COLO668 (cell line): ENCODE results near the gene BCAN.
A peak's percentile ranks its signal among the peaks of the same experiment; 100 is the strongest.

Experiments used
- DNase-seq: peaks from one replicate; lab custom pipeline; 2025; ENCODE audit not compliant: unreplicated experiment; lab: John Stamatoyannopoulos, UW

Gene BCAN

GRCh38 chr1:156659661-156659987 lies 17.7 kb downstream of the BCAN start:
- no peak for DNase-seq

GRCh38 chr1:156659988-156660751 lies 18.3 kb downstream of the BCAN start:
- DNase-seq = peak; percentile 99

DNA sequence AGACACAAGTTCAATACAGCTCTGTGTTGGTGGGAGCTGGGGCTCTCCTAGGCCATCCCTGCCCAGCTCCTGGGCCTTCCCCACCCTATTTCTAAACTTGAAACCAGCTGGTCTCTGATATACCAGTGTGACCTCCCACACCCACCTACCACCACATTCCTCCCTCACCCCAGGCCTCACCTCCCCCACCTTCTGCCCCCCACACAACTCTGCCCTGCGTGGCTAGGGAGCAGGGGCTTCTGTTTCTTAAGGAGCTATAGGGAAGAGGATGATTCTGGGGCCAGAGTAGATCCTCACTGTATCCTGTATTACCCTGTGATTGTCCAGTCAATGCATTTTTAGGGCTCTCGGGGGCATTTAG lies 18.8 kb downstream of the BCAN start:
- DNase-seq = no peak

GRCh38 chr1:156662005-156662799 lies 20.3 kb downstream of the BCAN start:
- DNase-seq = no peak

GRCh38 chr1:156662800-156663055 lies 20.8 kb downstream of the BCAN start:
- no peak for DNase-seq

- DNase-seq = peak; percentile 42
These were observed 21.3 kb downstream of the BCAN start for GRCh38 chr1:156663178-156663577.

GRCh38 chr1:156664046-156664766 lies 22.3 kb downstream of the BCAN start:
- peak; percentile 46 for DNase-seq

DNA sequence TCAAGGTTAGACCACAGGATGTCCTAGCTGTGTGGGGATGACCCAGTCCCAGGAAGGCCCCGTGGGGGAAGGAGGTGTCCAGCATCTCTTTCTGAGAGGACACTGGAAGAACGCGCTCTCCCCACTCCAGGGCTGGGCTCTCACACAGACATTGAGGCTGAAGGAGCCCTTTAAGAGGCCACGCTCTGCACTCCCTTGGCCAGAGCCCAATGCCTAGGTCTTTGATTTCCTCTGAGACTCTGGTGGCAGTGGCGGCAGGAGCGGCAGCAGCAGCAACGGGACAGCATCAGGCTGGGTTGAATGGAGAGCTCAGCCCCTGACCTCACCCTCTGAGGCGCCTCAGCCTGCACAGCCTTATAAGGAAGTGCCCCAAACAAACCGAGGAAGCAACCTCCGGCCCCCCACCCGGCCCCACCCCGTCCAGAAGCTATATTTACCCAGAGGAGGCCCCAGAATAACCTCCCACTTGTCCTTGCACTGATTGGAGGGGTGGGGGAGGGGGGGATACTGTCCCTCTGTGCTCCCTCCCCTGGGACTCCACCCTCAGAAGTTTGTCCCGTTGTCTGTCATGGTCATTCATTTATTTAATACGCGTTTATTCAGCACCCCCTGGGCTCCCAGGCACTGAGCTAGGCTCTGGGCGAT lies 23.0 kb downstream of the BCAN start:
- DNase-seq = no peak

DNA sequence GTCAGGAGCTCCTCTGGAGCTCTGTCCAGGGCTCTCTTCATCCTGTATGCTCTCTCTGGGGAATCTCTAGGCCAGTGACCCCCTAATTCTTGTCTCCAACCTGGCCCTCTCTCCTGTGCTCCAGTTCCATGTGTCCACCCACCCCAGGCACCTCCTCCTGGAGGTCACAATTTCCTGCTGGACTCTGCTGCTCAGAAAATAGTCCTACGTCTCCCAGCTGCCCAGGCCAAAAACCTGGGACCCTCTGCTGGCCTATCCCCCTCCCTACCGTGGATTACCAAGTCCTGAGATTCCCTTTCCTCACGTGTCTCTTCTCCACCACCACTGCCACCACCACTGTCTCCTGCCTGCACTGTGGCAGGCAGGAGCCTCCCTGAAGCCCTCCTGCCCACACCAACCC lies 23.6 kb downstream of the BCAN start:
- no peak for DNase-seq

DNA sequence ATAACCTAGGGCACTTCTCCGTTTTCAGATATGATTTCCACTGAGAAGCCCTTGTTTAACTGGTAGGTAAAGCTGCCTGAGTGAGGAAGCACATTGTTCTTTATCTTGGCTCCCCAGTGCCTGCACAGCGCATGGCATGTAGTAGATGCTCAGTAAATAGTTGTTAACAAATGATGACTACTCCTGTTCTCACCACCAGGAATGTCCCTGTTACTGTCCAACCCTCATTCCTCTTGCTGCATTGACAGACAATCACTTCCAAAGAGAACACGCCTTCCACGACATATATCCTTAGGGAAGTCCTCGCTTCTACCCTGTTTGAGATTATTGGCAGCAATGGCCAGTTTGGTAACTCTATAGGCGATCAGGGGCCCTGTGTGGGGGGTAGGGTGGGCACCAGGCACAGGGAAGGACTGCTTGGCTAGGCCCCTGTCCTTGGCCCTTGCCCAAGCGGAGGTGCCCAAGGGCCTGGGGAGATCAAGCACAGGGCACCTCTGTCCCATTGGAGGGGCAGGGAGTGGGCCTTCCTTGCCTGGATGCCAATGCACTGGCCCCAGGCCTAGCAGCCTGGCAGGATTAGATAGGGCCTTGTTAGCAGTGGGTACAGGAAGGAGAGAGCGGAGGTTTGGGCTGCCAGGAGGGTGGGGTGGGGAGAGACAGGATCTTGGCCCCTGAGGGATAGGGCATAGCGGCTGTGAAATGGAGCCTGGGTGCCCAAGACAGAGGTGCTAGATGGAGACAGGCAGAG lies 25.1 kb downstream of the BCAN start:
- no peak for DNase-seq

GRCh38 chr1:156667610-156667967 lies 25.7 kb downstream of the BCAN start:
- no peak for DNase-seq

GRCh38 chr1:156667968-156668709 lies 26.2 kb downstream of the BCAN start:
- DNase-seq = no peak

GRCh38 chr1:156668801-156669637 lies 27.1 kb downstream of the BCAN start:
- DNase-seq = no peak

DNA sequence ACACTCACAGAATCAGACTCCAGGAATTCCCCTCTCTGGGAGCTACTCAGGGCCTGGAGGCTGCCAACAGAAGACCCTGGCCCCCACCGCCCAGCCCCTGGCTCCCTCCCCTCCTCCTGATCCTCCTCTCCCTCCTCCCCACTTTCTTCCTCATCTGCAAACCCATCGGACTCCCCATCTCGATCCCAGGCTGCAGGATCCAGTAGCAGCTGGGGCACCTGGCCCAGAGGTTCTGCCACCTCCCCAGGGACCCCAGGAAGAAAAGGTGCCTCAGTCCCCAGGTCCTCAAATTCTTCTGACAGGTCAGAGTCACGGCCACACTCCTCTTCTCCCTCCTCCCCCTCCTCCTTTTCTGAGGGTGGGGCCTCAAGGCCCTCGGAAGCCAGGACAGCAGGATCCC lies 27.9 kb downstream of the BCAN start:
- no peak for DNase-seq

- no peak for DNase-seq
These were observed 28.4 kb downstream of the BCAN start for GRCh38 chr1:156670359-156670758.

GRCh38 chr1:156670791-156671190 lies 28.9 kb downstream of the BCAN start:
- DNase-seq = no peak

DNA sequence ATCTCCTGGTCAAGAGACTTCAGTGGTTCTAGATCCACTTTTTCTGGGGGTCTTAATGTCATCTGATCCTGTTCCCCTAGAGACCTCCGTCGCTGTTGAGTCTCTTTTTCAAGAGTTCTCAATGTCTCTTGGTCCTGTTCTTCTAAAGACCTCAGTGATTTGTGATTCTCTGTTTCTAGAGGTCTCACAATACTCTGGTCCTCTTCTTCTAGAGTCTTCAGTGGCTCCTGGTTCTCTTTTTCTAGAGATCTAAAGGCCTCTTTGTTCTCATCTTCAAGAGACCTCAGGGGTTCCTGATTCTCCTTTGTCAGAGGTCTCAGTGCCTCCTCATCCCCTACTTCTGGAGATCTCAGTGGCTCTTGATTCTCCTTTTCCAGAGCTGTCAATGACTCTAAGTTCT lies 29.9 kb downstream of the BCAN start:
- DNase-seq = no peak

DNA sequence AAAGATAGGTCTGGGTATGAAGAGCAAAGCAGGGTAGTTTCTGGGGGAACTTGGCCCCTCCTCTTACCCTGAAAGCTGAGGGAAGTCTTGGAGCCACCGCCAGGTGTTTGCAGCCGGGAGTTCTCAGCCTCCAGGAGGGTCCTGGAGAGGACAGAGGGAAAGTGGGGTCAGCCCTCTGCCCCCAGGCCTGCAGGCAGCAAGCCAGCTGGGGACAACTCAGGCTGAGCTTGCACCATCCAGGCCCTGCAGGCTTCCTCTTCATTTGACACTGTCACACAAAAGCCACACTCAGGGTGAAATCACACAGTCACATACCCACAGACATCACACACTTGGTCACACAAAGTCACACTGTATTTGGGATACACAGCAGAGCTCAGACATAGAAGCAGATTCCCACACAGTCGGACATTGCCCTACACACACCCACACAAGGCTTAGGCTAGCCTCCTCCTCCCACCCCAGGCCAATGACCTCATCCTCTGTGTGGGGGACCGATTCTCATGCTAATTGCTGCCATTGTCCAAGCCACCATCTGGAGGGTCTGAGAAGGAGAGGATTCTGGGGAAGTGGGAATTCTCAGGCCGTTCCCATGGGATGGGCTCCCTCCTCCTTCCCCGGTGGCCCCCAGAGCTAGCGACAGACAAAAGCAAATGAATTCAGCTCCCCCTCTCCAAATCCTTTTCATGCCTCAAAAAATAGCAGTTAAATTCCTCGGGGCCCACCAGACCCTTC lies 31.6 kb downstream of the BCAN start:
- no peak for DNase-seq
